GM12878 (cell line): Measurements from ENCODE around the gene FOXO1. TPM values are rescaled to one million over a fixed set of nuclear protein-coding genes. Genes with fewer than 3 reads are reported as not detected.

Source experiments
- ATAC-seq: fragments of 200-7000 bp; cut with Tn5 transposase; 3 replicates; pipeline ENCODE4 v1.9.1; 2020; ENCODE audit warnings: mild to moderate bottlenecking, moderate library complexity
- BruUV-seq: library from RNA; stranded (reverse); fragments of 400-500 nt; replicated peaks from 2 replicates; lab custom pipeline; 2021; lab: Mats Ljungman, UMichigan
- CTCF ChIA-PET: fragments of 300-600 bp; sonication (Branson Sonifier 250); formaldehyde crosslinking; extraction: SDS; loops from one replicate; lab custom pipeline; 2021; ENCODE audit warnings: inconsistent platforms; lab: Yijun Ruan, JAX
- POLR2A ChIA-PET: fragments of 350-600 bp; formaldehyde crosslinking; extraction: SDS; loops from one replicate; lab custom pipeline; 2021; ENCODE audit warnings: inconsistent platforms; lab: Charles Lee
- RAD21 ChIA-PET: fragments of 300-600 bp; sonication (Branson Sonifier 250); formaldehyde crosslinking; loops from one replicate; lab custom pipeline; 2023; ENCODE audit warnings: antibody characterized with exemption; ENCODE audit not compliant: unreplicated experiment; lab: Charles Lee
- SMC1A ChIA-PET: fragments of 300-600 bp; sonication (Branson Sonifier 250); formaldehyde crosslinking; loops from one replicate; lab custom pipeline; 2023; ENCODE audit not compliant: unreplicated experiment, uncharacterized antibody; lab: Charles Lee
- DNase-seq: peaks from one replicate; pipeline ENCODE4 v3.0.0-alpha.2; 2011; ENCODE audit warnings: low read depth, low spot score
- FAIRE-seq: peaks from 3 replicates; lab custom pipeline; 2011; peaks lifted over from hg19 to GRCh38; lab: Jason Lieb, UNC
- H2AFZ ChIP-seq: 2 replicates; pipeline ENCODE4 v1.6.0; 2011; ENCODE audit warnings: low read depth, low read length, control low read depth; ENCODE audit not compliant: control insufficient read depth
- H3K27ac ChIP-seq: 2 replicates; pipeline ENCODE4 v1.5.1; 2011; ENCODE audit warnings: control low read depth; ENCODE audit not compliant: control insufficient read depth, insufficient read depth
- H3K27me3 ChIP-seq, 2 experiments: replicated peaks in 1 of 2; 2 replicates each; pipeline versions ENCODE4 v1.6.0 to v1.6.1; 2011; ENCODE audit warnings: low read length in 1 of 2; ENCODE audit not compliant: control insufficient read depth in 2 of 2, insufficient read depth in 2 of 2
- H3K36me3 ChIP-seq, 2 experiments: 2 replicates each; pipeline ENCODE4 v1.5.1; 2011; ENCODE audit warnings: low read length in 1 of 2; ENCODE audit not compliant: control insufficient read depth in 2 of 2, insufficient read depth in 2 of 2
- H3K4me1 ChIP-seq: 2 replicates; pipeline ENCODE4 v1.6.1; 2011; ENCODE audit warnings: mild to moderate bottlenecking, low read length, moderate library complexity, mixed read lengths; ENCODE audit not compliant: control insufficient read depth, insufficient read depth
- H3K4me2 ChIP-seq: 2 replicates; pipeline ENCODE4 v1.6.0; 2011; ENCODE audit warnings: control low read depth; ENCODE audit not compliant: control insufficient read depth, insufficient read depth
- H3K4me3 ChIP-seq: fragments of 200-600 bp; sonication (generic); 2 replicates; pipeline ENCODE4 v1.5.1; 2016
- H3K79me2 ChIP-seq: 2 replicates; pipeline ENCODE4 v1.6.0; 2011; ENCODE audit warnings: low read length; ENCODE audit not compliant: control insufficient read depth, insufficient read depth
- H3K9ac ChIP-seq: 2 replicates; pipeline ENCODE4 v1.8.0; 2011; ENCODE audit warnings: low read length, control low read depth, mixed read lengths; ENCODE audit not compliant: control insufficient read depth, insufficient read depth
- H3K9me3 ChIP-seq: replicated peaks from 3 replicates; pipeline ENCODE4 v1.5.1; 2011; ENCODE audit warnings: mild to moderate bottlenecking, low read length; ENCODE audit not compliant: control insufficient read depth, insufficient read depth
- H4K20me1 ChIP-seq: 2 replicates; pipeline ENCODE4 v1.6.0; 2011; ENCODE audit not compliant: control insufficient read depth, insufficient read depth
- ATF7 ChIP-seq: fragments of 450-650 bp; IDR thresholded peaks from 2 replicates; pipeline ENCODE4 v1.6.1; 2016; ENCODE audit warnings: low read depth, mild to moderate bottlenecking
- BRCA1 ChIP-seq: IDR thresholded peaks from 2 replicates; pipeline ENCODE4 v1.6.1; 2011; ENCODE audit warnings: low read depth, low read length, improper control_type of control experiment
- DPF2 ChIP-seq: fragments of 450-650 bp; IDR thresholded peaks from 2 replicates; pipeline ENCODE4 v1.6.1; 2017; ENCODE audit warnings: mild to moderate bottlenecking
- EGR1 ChIP-seq, 2 experiments: IDR thresholded peaks; 1 replicate in 1 of 2; 2 replicates in 1 of 2; pipeline ENCODE4 v1.6.1; 2011 to 2012; ENCODE audit warnings: low read depth in 2 of 2, low read length in 2 of 2, borderline replicate concordance in 1 of 2, mild to moderate bottlenecking in 1 of 2, moderate library complexity in 1 of 2
- GABPA ChIP-seq: IDR thresholded peaks from 2 replicates; pipeline ENCODE4 v1.6.1; 2014; ENCODE audit warnings: antibody characterized with exemption, low read depth, mild to moderate bottlenecking, inconsistent platforms
- HDAC2 ChIP-seq: fragments of 200-600 bp; sonication (generic); IDR thresholded peaks from 2 replicates; pipeline ENCODE4 v1.6.1; 2017
- HSF1 ChIP-seq: fragments of 150-350 bp; IDR thresholded peaks from 2 replicates; pipeline ENCODE4 v1.6.1; 2014; ENCODE audit warnings: mild to moderate bottlenecking, low read depth, low read length
- NBN ChIP-seq: fragments of 450-650 bp; IDR thresholded peaks from 2 replicates; pipeline ENCODE4 v1.6.1; 2016
- NRF1 ChIP-seq: conservative IDR thresholded peaks from 2 replicates; pipeline ENCODE4 v1.6.1; 2011; ENCODE audit warnings: mild to moderate bottlenecking, low read depth, low read length, improper control_type of control experiment
- POLR2AphosphoS5 ChIP-seq: IDR thresholded peaks from 2 replicates; pipeline ENCODE4 v1.6.1; 2011; ENCODE audit warnings: mild to moderate bottlenecking, low read length, inconsistent platforms
- RELA ChIP-seq: fragments of 450-650 bp; IDR thresholded peaks from 2 replicates; pipeline ENCODE4 v1.8.0; 2014; ENCODE audit warnings: borderline replicate concordance; ENCODE audit not compliant: partially characterized antibody
- SKIL ChIP-seq: fragments of 450-650 bp; IDR thresholded peaks from 2 replicates; pipeline ENCODE4 v1.6.1; 2017; ENCODE audit warnings: mild to moderate bottlenecking, low read depth, inconsistent platforms; ENCODE audit not compliant: poor library complexity, severe bottlenecking
- SP1 ChIP-seq: IDR thresholded peaks from one replicate; pipeline ENCODE4 v1.6.1; 2011; ENCODE audit warnings: low read depth, low read length
- TARDBP ChIP-seq: IDR thresholded peaks from 2 replicates; pipeline ENCODE4 v1.6.1; 2016; ENCODE audit warnings: borderline replicate concordance
- TCF7 ChIP-seq: IDR thresholded peaks from 2 replicates; pipeline ENCODE4 v1.6.1; 2014; ENCODE audit warnings: antibody characterized with exemption, borderline replicate concordance
- WGBS: methylation state at CpG from one replicate; pipeline ENCODE4 v1.1.6; 2016; ENCODE audit warnings: low lambda C conversion rate; ENCODE audit not compliant: insufficient replicate concordance, insufficient coverage; ENCODE audit errors: missing lambda C conversion rate; 5-methylcytosine and 5-hydroxymethylcytosine counted together
- in situ Hi-C: fragments of 300-500 bp; cut with MboI; formaldehyde crosslinking; loops from 9 replicates; pipeline ENCODE4 v1.14.3; 2018; ENCODE audit warnings: mixed read lengths
- intact Hi-C: fragments of 100-400 bp; cut with micrococcal nuclease; formaldehyde crosslinking; loops from one replicate; pipeline ENCODE4 v1.14.2; 2022; ENCODE audit not compliant: unreplicated experiment
- polyA plus RNA-seq, 11 experiments: library from polyadenylated mRNA; depleted of rRNA in 4 of 11; unstranded in 6 of 11; stranded (reverse) in 5 of 11; fragments of >200 nt; fragmentation: Nextera tagmentation in 4 of 11; fragmentation: Illumina TruSeq in 1 of 11; extraction: Ambion mirVana in 4 of 11; extraction: Trizol in 1 of 11; gene quantifications; 1 replicate in 1 of 11; 2 replicates in 10 of 11; pipeline versions ENCODE4 v1.2.1 to v1.2.3, GENCODE V29; 2011 to 2016; ENCODE audit warnings: inconsistent platforms in 2 of 11, missing spikeins in 2 of 11, low read depth in 1 of 11
- total RNA-seq, 4 experiments: library from RNA; depleted of rRNA in 3 of 4; stranded (reverse); fragments of >200 nt in 3 of 4; fragmentation: Illumina TruSeq in 1 of 4; extraction: Trizol in 1 of 4; gene quantifications; 2 replicates each; pipeline versions ENCODE4 v1.2.1 to v1.2.3, GENCODE V29; 2013 to 2021
- TF ChIP-seq, protein P1 (sequence below): IDR thresholded peaks from 2 replicates; pipeline ENCODE4 v1.6.1; 2011; ENCODE audit warnings: low read depth, low read length, improper control_type of control experiment, borderline replicate concordance
- TF ChIP-seq, protein P2 (sequence below): IDR thresholded peaks from 2 replicates; pipeline ENCODE4 v1.6.1; 2011; ENCODE audit warnings: low read depth, mild to moderate bottlenecking, low read length, moderate library complexity, borderline replicate concordance; ENCODE audit errors: extremely low read depth

FOXO1 gene
- total and polyA plus RNA-seq, 10 of the 15 experiments (the other 5 are each of a cell fraction or from before 2014, with no cell fraction given): 0.58 to 8.3 (median 0.88) TPM

DNA sequence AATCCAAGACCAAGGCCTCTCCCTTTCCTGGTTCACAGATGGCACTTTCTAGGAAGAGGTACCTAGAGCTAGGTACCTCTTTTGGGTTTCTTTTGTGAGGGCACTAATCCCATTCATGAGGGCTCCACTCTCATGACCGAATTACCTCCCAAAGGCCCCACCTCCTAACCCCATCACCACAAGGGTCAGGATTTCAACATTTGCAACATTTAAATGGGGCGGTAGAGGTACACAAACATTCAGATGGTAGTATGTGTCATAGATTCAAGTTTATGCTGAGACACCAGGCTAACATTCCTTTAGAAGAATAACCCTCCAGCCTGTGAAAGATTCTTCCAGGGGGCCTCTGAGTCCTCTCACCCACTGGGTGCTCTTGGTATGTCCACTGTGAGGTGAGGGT lies 116.3 kb downstream of the FOXO1 start:
- Histone ChIP-seq H3K4me2 (no peak overlapping the region), H3K27ac (no peak overlapping the region), H3K4me1 (no peaks in the 10 kb centered on the region), H4K20me1 (no peaks in the 10 kb centered on the region), H3K4me3 (no peak overlapping the region), H3K27me3 (no peaks in the 10 kb centered on the region), H3K79me2 (no peaks in the 10 kb centered on the region), H3K9ac (no peak overlapping the region), H2AFZ (no peak overlapping the region), H3K9me3 (no peaks in the 10 kb centered on the region), H3K36me3 (no peaks in the 10 kb centered on the region)
- WGBS: 75% methylated on average over 2 of the region's 2 CpGs
- ChIA-PET CTCF (no interaction called here), POLR2A (no interaction called here), SMC1A (no interaction called here), RAD21 (no interaction called here)
- no TSS peak for BruUV-seq
- TF ChIP-seq BRCA1: no peak
- TF ChIP-seq DPF2: no peak
- TF ChIP-seq HDAC2: no peak
- no peak for TF ChIP-seq SP1
- TF ChIP-seq HSF1: no peak
- TF ChIP-seq ATF7: no peak
- TF ChIP-seq, protein P1, sequence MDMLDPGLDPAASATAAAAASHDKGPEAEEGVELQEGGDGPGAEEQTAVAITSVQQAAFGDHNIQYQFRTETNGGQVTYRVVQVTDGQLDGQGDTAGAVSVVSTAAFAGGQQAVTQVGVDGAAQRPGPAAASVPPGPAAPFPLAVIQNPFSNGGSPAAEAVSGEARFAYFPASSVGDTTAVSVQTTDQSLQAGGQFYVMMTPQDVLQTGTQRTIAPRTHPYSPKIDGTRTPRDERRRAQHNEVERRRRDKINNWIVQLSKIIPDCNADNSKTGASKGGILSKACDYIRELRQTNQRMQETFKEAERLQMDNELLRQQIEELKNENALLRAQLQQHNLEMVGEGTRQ: no peak
- no peak for TF ChIP-seq GABPA
- no peak for TF ChIP-seq NBN
- TF ChIP-seq, protein P2, sequence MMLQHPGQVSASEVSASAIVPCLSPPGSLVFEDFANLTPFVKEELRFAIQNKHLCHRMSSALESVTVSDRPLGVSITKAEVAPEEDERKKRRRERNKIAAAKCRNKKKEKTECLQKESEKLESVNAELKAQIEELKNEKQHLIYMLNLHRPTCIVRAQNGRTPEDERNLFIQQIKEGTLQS: no peak
- TF ChIP-seq RELA: no peak
- no peak for TF ChIP-seq EGR1 (IDR thresholded peaks at IDR 0.05; ENCODE audit: borderline replicate concordance in 1 of 2, low read depth in 2 of 2, low read length in 2 of 2)
- no peak for TF ChIP-seq NRF1
- TF ChIP-seq TCF7: no peak
- no peak for TF ChIP-seq SKIL
- no peak for TF ChIP-seq POLR2AphosphoS5
- TF ChIP-seq TARDBP: no peak
- FAIRE-seq: no peak
- ATAC-seq: no peak
- in situ Hi-C loops (no loop called here), intact Hi-C loops (no loop called here)
- DNase-seq: no peak
